22Rv1 (cell line): ENCODE data around the gene GSTO2.

ENCODE experiments used
- ZFX ChIP-seq: fragments of 450-650 bp; IDR thresholded peaks from 2 replicates; pipeline ENCODE4 v1.6.1; 2017; ENCODE audit warnings: antibody characterized with exemption, borderline replicate concordance
- TF ChIP-seq, protein P1 (sequence below): fragments of 450-650 bp; IDR thresholded peaks from 2 replicates; pipeline ENCODE4 v1.5.1; 2017; ENCODE audit warnings: mild to moderate bottlenecking

DNA sequence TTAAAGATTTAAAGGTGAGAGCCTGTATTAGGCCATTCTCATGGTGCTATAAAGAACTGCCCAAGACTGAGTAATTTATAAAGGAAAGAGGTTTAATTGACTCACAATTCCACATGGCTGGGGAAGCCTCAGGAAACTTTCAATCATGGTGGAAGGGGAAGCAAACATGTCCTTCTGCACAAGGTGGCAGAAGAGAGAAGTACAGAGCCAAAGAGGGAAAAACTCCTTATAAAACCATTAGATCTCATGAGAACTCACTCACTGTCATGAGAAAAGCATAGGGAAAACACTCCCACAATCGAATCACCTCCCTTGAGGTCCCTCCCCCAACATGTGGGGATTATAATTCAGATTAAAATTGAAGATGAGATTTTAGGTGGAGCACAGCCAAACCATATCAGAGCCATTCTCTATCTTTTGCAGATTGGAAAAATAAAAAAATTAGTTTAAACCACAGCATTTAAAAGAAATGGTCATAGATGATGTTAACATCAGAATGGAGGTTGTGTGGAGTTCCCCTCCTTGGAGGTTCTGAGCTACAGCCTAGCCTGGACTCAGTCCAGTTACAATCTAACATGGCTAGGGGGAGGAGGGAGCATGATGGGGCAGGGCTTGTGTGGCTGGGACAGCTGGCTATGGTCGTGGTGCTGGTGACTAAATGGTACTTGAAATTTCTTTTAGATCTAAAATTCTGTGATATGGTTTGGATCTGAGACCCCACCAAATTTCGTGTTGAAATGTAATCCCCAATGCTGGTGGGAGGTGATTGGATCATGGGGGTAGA is 33.1 kb downstream of the GSTO2 start:
- TF ChIP-seq, protein P1, sequence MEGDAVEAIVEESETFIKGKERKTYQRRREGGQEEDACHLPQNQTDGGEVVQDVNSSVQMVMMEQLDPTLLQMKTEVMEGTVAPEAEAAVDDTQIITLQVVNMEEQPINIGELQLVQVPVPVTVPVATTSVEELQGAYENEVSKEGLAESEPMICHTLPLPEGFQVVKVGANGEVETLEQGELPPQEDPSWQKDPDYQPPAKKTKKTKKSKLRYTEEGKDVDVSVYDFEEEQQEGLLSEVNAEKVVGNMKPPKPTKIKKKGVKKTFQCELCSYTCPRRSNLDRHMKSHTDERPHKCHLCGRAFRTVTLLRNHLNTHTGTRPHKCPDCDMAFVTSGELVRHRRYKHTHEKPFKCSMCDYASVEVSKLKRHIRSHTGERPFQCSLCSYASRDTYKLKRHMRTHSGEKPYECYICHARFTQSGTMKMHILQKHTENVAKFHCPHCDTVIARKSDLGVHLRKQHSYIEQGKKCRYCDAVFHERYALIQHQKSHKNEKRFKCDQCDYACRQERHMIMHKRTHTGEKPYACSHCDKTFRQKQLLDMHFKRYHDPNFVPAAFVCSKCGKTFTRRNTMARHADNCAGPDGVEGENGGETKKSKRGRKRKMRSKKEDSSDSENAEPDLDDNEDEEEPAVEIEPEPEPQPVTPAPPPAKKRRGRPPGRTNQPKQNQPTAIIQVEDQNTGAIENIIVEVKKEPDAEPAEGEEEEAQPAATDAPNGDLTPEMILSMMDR = no peak
- no peak for TF ChIP-seq ZFX
